Fibroblast of mammary gland (primary cell): ENCODE measurements around the gene SIGLEC1.
A peak's percentile ranks its signal among the peaks of the same experiment; 100 is the strongest.

Experiments
- DNase-seq: peaks from one replicate; pipeline ENCODE4 v3.0.0-alpha.2; 2010; ENCODE audit warnings: low read depth
- H3K4me3 ChIP-seq: 2 replicates; pipeline ENCODE4 v1.5.1; 2011; ENCODE audit warnings: low read depth, mild to moderate bottlenecking, low read length, moderate library complexity; ENCODE audit not compliant: control insufficient read depth
- TF ChIP-seq, protein P1 (sequence below): conservative IDR thresholded peaks from 2 replicates; pipeline ENCODE4 v1.5.1; 2011; ENCODE audit warnings: low read depth, low read length, inconsistent platforms; ENCODE audit not compliant: control insufficient read depth, insufficient read depth

The SIGLEC1 gene

DNA sequence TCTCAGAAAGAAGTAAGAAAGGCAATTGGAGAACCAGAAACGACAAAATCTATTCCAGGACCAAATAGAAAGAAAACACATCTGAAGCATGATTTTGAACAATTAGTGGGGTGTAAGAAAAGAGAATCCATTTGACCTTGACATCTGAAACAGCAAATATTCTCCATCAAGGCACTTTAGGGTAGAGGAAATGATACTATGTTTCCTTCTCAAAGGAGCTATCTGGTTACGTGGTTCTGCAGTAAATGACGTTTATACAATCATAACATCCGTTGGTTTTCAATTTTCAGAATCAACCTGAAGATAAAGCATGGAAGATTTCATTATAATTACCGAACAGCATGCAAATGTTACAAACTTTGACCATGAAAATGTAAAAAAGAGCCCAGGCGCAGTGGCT, 8.2 kb upstream of the SIGLEC1 start:
- no peak overlapping the region for H3K4me3 ChIP-seq
- no peak for DNase-seq
- TF ChIP-seq, protein P1, sequence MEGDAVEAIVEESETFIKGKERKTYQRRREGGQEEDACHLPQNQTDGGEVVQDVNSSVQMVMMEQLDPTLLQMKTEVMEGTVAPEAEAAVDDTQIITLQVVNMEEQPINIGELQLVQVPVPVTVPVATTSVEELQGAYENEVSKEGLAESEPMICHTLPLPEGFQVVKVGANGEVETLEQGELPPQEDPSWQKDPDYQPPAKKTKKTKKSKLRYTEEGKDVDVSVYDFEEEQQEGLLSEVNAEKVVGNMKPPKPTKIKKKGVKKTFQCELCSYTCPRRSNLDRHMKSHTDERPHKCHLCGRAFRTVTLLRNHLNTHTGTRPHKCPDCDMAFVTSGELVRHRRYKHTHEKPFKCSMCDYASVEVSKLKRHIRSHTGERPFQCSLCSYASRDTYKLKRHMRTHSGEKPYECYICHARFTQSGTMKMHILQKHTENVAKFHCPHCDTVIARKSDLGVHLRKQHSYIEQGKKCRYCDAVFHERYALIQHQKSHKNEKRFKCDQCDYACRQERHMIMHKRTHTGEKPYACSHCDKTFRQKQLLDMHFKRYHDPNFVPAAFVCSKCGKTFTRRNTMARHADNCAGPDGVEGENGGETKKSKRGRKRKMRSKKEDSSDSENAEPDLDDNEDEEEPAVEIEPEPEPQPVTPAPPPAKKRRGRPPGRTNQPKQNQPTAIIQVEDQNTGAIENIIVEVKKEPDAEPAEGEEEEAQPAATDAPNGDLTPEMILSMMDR = no peak

DNA sequence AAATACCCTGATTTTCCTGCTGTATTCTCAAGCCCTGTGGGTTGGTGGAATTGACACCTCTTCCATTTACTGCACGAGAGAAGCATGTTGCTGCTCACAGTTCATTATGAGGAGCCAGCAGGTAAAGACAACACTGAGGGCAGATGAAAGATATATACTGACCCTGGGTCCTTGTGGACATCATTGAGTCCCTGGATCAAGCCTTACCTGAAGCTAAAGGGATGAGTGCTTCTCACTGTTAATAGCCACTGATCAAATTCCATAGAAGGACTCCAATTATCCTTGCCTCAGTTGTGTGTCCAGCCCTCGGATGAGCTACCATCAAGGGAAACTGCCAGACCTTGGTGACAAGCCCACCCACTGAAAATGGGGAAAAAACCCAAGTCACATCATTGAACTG, 7.7 kb upstream of the SIGLEC1 start:
- TF ChIP-seq, protein P1 = no peak
- H3K4me3 ChIP-seq = no peak overlapping the region
- no peak for DNase-seq

DNA sequence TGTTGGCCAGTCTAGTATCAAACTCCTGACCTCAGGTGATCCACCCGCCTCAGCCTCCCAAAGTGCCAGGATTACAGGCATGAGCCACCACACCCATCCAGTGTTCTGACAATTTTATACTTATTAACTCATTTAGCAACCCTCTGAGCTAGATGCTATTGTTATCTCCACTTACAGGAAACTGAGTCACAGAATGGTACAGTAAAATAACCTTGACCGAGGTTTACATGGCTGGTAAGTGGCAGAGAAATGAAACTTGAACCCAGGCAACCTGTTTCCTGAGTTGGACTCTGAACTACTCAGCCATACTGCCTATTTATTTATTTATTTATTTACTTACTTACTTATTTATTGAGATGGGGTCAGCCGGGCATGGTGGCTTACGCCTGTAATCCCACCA, 6.6 kb upstream of the SIGLEC1 start:
- H3K4me3 ChIP-seq = no peak overlapping the region
- TF ChIP-seq, protein P1 = no peak
- no peak for DNase-seq

DNA sequence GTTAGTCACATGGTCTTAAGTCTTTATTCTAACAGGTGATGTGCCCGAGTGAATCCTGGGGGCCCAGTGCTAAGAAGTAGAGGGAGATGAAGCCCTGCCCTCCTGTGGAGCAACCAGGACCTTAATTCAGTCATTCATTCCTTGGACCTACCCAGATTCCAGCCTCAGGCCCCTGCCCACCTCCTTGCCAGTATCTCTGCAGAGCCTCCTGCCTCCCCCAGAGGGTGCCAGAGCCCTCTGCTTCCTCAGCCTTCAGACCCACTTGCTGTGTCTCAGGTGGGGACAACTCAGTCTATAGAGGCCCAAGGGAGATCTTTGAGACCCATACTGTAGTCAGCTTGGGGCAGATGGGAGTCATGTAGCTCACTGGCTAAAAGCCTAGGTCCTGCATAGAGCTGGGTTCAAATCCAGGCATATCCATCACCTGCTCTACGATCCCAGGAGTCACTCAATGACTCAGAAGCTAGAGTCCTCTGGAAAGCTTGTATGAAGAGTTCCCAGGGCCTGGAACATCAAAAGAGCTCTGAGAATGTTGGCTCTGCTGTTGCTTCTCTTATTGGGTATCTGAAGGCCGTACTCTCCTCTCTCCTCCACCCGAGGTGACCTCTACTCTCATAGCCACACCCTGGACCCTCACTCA, 3.9 kb upstream of the SIGLEC1 start:
- H3K4me3 ChIP-seq = no peak overlapping the region
- DNase-seq = peak; percentile 49
- TF ChIP-seq, protein P1 = peak; percentile 75

DNA sequence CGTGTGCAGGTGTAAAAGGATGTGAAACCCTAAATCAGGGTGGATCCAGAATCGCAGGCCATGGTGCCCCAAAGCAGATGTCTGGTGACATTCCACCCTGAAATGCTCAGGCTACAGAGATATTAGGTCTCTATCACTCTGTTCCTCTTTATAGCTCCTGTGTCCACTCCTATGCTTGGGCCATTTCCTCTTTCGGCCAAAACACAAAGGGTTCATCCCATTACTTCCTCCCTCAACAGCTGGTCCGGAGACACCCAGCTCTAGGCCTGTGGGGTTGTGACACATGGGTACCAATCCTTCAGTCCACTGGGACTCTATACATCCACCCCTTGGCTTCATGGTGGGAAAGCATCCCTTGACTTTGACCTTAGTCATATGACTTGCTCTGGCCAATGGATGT, 1.7 kb upstream of the SIGLEC1 start:
- TF ChIP-seq, protein P1 = no peak
- no peak for DNase-seq
- no peak overlapping the region for H3K4me3 ChIP-seq

DNA sequence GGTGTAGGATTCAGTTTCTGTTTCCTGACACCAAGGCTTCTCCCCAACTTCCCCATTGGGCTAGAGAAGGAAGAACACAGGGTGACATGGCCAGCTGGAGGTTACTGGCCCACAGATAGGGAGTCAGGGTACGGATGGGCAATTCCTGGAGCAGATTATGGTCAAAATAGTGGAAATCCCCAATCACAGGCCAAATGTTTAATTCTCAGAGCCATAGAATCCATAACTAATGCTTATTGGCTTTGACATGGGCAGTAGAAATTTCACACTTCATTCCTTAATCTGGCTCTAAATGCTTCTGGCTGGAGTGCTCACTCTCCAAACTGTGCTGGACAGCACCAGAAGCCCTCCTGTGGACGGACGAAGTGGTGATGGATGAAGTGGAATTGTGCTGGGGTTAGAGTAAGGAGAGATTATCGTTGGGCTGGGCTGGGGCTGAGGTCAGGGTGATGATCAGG, 887 bp downstream of the SIGLEC1 start:
- TF ChIP-seq, protein P1 = no peak
- H3K4me3 ChIP-seq = no peak overlapping the region
- no peak for DNase-seq
